ENCODE results near the gene NPR1. TPM values are rescaled to one million over a fixed set of nuclear protein-coding genes. Genes with fewer than 3 reads are reported as not detected.
"Not testable (repeated sequence)": the region's sequence is repeated elsewhere in the genome, so short reads cannot be mapped to it uniquely, and the experiment has no call there.

NPR1 gene
- polyA plus RNA-seq, 1 donor = 4.7 TPM

DNA sequence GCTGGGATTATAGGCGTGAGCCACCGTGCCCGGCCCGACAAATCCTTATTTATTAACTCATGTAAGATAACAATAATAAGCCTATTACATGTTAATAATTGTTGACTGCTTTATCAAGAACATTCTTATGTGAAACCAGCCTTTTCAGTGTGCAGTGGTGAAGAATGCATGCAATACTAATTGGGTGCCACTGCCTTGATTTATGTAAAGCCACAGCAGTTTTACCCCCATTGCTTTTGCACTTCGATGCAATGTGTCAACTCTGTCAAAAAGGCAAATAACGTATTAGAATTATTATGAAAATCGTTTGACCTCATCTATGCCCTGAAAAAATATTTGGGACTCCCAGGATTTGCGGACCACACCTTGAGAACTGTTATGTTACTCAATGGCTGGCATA lies 18.3 kb downstream of the NPR1 start:
- no peaks in the 10 kb centered on the region for H3K36me3 ChIP-seq (ENCODE audit: control insufficient read depth, insufficient read depth, low read length)
- H3K9me3 ChIP-seq (ENCODE audit: control insufficient read depth, low read depth, low read length) = no peaks in the 10 kb centered on the region
- no peak for DNase-seq
- WGBS (ENCODE audit: insufficient coverage, low lambda C conversion rate) = no CpG with 5 or more reads among the region's 8 CpGs
- no peak overlapping the region for H3K4me3 ChIP-seq (ENCODE audit: low read length)
- peaks cover 10% of the 10 kb centered on the region for H3K4me1 ChIP-seq (ENCODE audit: control insufficient read depth, insufficient read depth, low read length)
- H3K27ac ChIP-seq (ENCODE audit: low read length) = no peak overlapping the region
- H3K27me3 ChIP-seq (ENCODE audit: control insufficient read depth, insufficient read depth, low read length) = no peaks in the 10 kb centered on the region

DNA sequence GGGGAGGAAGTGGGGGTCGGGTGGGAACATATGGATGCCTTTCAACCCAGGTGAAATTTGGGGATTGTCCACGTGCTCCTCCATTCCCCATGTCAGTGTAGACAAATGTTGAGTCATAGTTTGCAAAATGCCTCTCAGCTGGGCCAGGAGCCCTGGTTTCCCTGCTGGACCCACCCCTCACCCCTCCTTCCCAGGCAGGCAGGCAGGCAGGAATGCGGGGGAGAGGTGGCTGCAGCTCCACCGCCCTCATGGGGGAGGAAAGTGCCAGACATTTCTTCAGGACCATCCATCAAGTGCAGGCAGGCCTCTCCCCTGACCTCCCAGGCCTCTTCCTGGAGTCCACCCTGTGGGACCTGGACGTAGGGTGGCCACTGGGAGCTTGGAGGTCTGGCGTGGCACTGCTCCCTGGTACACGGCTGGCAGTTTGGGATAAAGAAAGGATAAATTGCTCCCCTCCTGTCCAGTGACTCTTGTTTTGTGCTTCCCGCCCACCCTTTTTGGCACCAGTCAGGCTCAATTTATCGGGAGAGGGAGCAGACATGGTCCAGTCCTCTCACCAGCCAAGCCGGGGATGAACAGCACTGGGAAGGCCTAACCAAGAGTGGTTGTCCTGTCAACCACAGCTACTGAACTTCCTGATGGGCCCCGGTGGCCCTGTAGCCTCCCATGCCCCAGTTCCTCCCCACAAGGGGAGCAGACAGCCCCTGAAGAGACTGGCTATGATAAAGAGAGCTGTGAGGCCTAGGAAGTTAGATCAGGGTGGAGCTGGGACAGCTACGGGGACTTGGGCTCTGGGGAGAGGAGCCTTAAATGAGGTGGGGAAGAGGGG lies 18.9 kb downstream of the NPR1 start:
- H3K27me3 ChIP-seq (ENCODE audit: control insufficient read depth, insufficient read depth, low read length) = no peaks in the 10 kb centered on the region
- peak overlapping the region; percentile 48 for H3K27ac ChIP-seq (ENCODE audit: low read length)
- DNase-seq = peak in 1 of 2 donors; percentile 17
- H3K4me1 ChIP-seq (ENCODE audit: control insufficient read depth, insufficient read depth, low read length) = peaks cover 10% of the 10 kb centered on the region
- no peaks in the 10 kb centered on the region for H3K36me3 ChIP-seq (ENCODE audit: control insufficient read depth, insufficient read depth, low read length)
- H3K4me3 ChIP-seq (ENCODE audit: low read length) = no peak overlapping the region
- WGBS (ENCODE audit: insufficient coverage, low lambda C conversion rate) = no CpG with 5 or more reads among the region's 12 CpGs
- H3K9me3 ChIP-seq (ENCODE audit: control insufficient read depth, low read depth, low read length) = no peaks in the 10 kb centered on the region

DNA sequence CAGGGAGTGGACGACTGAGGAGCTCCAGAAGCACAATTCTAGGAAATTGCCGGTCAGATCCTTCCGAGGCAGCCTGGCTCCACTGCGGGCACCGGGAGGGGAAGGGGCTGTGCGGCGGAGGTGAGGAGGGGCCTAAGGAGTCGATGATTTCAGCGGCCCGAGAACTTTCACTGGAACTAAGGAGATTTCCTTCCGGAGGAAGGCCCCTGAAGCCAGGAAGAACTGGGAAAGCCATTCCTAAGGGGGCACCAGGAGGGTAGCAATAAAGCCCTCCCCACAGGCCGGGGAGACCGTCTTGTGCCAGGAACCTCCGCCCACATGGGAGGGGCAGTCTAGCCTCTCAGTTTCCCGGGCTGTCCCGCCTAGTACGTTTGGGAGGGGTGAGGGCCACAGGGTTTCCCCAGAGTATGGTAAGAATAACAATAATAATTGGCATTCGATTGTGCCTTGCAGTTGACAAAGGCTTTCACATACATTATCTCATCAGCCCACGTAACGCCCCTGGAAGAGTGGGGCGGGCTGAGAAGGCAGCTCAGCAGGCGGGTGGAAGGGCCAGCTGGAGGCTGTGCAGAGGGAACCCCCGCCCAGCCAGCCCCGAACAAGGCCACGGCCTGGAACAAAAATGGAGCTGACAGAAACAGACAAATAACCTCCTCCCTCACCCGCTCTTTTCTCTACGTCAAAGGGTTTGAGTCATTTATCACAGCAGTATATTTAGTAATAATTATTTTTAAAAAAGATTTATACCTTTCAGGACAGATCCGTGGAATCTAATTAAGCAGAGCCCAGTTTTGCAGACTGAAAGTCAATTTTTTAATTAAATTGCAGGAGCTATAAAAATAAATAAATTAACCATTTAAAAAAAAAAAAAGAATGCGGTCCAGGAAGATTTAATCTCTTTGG lies 19.8 kb downstream of the NPR1 start:
- DNase-seq = peak; percentile 20 to 39
- H3K4me3 ChIP-seq (ENCODE audit: low read length) = peak overlapping the region; percentile 8
- H3K27ac ChIP-seq (ENCODE audit: low read length) = peak overlapping the region; percentile 48

DNA sequence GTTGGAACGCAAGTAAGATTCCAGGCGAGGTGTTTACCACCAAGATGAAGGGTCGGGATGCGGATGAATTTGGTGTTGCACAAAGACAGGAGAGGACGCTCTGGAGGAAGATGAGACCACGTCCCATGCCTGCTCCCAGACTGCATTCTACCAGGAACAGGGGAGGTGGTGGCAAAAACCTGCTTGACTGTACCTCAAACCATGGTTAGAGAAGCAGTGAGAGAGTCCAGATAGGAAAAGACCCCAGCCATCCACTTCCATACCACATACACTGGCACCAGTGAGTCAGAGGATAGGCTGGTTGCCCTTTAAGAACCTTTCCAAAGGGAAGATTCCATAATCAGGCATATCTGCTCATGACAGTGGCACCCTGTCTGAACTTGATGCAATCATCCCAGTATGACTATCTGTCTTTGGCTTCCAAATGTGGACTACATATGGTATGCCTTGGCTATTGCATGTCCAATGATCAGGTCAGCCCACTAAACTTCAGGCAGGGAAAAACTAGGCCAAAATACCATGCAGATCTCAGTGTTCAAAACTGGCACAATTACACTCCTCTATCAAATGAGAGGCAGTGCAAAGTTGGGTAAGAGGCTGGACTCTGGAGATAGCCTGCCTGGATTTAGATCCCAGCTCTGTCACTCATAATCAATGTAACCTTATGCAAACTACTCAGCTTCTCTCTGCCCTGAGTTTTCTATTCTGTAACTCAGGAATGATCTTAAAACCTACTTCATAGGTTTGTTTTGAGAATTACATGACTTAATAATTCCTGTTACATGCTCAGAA lies 20.6 kb downstream of the NPR1 start:
- no CpG with 5 or more reads among the region's 6 CpGs for WGBS (ENCODE audit: insufficient coverage, low lambda C conversion rate)
- Histone ChIP-seq H3K4me1 (ENCODE audit: control insufficient read depth, insufficient read depth, low read length) (peaks cover 10% of the 10 kb centered on the region), H3K4me3 (ENCODE audit: low read length) (no peak overlapping the region), H3K27ac (ENCODE audit: low read length) (no peak overlapping the region), H3K36me3 (ENCODE audit: control insufficient read depth, insufficient read depth, low read length) (no peaks in the 10 kb centered on the region), H3K9me3 (ENCODE audit: control insufficient read depth, low read depth, low read length) (no peaks in the 10 kb centered on the region), H3K27me3 (ENCODE audit: control insufficient read depth, insufficient read depth, low read length) (no peaks in the 10 kb centered on the region)
- DNase-seq = no peak

More for the DNA sequence above, 19.8 kb downstream of the NPR1 start:
- no peaks in the 10 kb centered on the region for H3K36me3 ChIP-seq (ENCODE audit: control insufficient read depth, insufficient read depth, low read length)
- H3K9me3 ChIP-seq (ENCODE audit: control insufficient read depth, low read depth, low read length) = no peaks in the 10 kb centered on the region
- H3K4me1 ChIP-seq (ENCODE audit: control insufficient read depth, insufficient read depth, low read length) = peaks cover 10% of the 10 kb centered on the region
- H3K27me3 ChIP-seq (ENCODE audit: control insufficient read depth, insufficient read depth, low read length) = no peaks in the 10 kb centered on the region
- 83% methylated on average over 2 of the region's 29 CpGs for WGBS (ENCODE audit: insufficient coverage, low lambda C conversion rate)

DNA sequence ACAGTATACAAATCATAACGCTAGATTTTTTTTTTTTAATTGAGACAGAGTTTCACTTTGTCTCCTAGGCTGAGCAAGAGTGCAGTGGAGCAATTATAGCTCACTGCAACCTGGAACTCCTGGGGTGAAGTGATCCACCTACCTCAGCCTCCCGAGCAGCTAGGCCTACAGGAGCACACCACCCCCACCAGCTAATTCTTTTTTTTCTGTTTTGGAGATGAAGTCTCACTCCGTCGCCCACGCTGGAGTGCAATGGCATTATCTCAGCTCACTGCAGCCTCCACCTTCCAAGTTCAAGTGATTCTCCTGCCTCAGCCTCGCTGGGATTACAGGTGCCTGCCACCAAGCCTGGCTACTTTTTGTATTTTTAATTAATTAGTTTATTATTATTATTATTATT lies 21.3 kb downstream of the NPR1 start:
- H3K36me3 ChIP-seq (ENCODE audit: control insufficient read depth, insufficient read depth, low read length) = no peaks in the 10 kb centered on the region
- no peak overlapping the region for H3K4me3 ChIP-seq (ENCODE audit: low read length)
- peaks cover 10% of the 10 kb centered on the region for H3K4me1 ChIP-seq (ENCODE audit: control insufficient read depth, insufficient read depth, low read length)
- no peak for DNase-seq
- H3K27ac ChIP-seq (ENCODE audit: low read length) = no peak overlapping the region
- H3K9me3 ChIP-seq (ENCODE audit: control insufficient read depth, low read depth, low read length) = no peaks in the 10 kb centered on the region
- no peaks in the 10 kb centered on the region for H3K27me3 ChIP-seq (ENCODE audit: control insufficient read depth, insufficient read depth, low read length)
- no CpG with 5 or more reads among the region's 6 CpGs for WGBS (ENCODE audit: insufficient coverage, low lambda C conversion rate)

DNA sequence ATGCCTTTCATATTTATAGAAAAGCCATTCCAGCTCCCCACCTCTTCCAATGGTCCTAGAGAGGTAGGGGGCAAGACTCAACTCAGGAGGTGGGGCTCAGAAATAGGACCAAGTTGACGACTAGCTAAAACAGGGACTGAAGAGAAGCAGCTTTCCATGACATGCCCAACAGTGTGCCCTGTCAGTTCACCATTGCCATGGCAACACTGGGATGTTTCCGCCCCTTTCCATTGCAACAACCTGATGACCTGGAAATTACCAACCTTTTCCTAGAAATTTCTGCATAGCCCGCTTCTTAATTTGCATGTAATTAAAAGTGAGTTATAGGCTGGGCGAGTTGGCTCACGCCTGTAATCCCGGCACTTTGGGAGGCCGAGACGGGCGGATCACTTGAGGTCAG lies 27.0 kb downstream of the NPR1 start:
- no CpG with 5 or more reads among the region's 9 CpGs for WGBS (ENCODE audit: insufficient coverage, low lambda C conversion rate)
- DNase-seq = no peak
- Histone ChIP-seq H3K9me3 (ENCODE audit: control insufficient read depth, low read depth, low read length) (no peaks in the 10 kb centered on the region), H3K36me3 (ENCODE audit: control insufficient read depth, insufficient read depth, low read length) (no peaks in the 10 kb centered on the region), H3K4me1 (ENCODE audit: control insufficient read depth, insufficient read depth, low read length) (no peaks in the 10 kb centered on the region), H3K27ac (ENCODE audit: low read length) (no peak overlapping the region), H3K27me3 (ENCODE audit: control insufficient read depth, insufficient read depth, low read length) (no peaks in the 10 kb centered on the region), H3K4me3 (ENCODE audit: low read length) (no peak overlapping the region)

DNA sequence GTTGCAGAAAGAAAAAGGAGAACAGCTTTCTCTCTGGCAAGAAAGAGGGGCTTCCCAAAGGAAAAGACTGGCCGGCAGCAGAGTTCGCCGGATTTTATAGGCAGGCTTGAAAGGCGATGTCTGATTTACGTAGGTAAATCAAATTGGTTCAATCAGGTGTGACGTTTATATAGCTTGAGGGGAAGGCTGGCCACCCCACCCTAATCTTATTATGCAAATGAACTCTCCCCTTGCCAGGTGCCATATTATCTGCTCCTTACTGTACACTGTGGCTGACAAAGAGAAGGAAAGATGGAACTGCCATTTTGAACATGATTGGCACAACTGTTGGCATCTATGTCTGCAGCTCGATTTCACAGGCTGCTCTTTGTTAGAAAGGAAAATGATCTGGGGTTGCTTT lies 32.5 kb downstream of the NPR1 start:
- Histone ChIP-seq H3K36me3 (ENCODE audit: control insufficient read depth, insufficient read depth, low read length) (no peaks in the 10 kb centered on the region), H3K9me3 (ENCODE audit: control insufficient read depth, low read depth, low read length) (no peaks in the 10 kb centered on the region), H3K4me3 (ENCODE audit: low read length) (no peak overlapping the region), H3K27ac (ENCODE audit: low read length) (no peak overlapping the region), H3K27me3 (ENCODE audit: control insufficient read depth, insufficient read depth, low read length) (no peaks in the 10 kb centered on the region), H3K4me1 (ENCODE audit: control insufficient read depth, insufficient read depth, low read length) (no peaks in the 10 kb centered on the region)
- WGBS (ENCODE audit: insufficient coverage, low lambda C conversion rate) = no CpG with 5 or more reads among the region's 7 CpGs
- DNase-seq = no peak

DNA sequence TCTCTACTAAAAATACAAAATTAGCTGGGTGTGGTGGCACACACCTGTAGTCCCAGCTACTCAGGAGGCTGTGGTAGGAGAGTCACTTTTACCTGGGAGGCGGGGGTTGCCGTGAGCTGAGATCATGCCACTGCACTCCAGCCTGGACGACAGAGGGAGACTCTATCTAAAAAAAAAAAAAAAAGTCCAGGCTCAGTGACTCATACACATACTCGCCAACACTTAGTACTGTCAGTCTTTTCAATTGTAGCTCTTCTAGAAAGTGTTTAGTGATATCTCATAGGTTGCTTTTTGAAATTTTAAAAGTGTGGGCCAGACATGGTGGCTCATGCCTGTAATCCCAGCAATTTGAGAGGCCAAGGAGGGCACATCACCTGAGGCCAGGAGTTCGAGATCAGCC lies 37.7 kb downstream of the NPR1 start:
- not testable (repeated sequence) for H3K4me1 ChIP-seq (ENCODE audit: control insufficient read depth, insufficient read depth, low read length); DNase-seq; H3K27me3 ChIP-seq (ENCODE audit: control insufficient read depth, insufficient read depth, low read length); H3K27ac ChIP-seq (ENCODE audit: low read length); H3K36me3 ChIP-seq (ENCODE audit: control insufficient read depth, insufficient read depth, low read length); H3K9me3 ChIP-seq (ENCODE audit: control insufficient read depth, low read depth, low read length); H3K4me3 ChIP-seq (ENCODE audit: low read length)
- no CpG with 5 or more reads among the region's 5 CpGs for WGBS (ENCODE audit: insufficient coverage, low lambda C conversion rate)

DNA sequence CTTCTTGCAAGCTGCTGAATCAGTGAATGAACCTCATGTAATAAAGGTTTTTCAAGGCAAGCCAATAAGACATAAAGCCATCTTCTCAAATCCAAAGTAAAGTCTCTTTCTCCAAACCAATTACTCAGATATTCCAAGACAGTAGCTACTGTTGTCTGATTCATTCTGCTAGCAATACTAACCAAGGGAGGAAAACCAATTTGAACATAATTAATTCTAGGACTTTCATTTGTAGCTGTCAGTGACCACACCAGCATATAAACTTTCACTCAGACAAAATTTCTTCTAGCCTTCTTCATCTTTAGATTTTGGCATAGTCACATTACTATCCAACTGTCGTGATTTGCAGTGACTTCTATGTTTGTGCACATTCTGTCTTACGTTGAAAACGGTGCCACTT lies 38.8 kb downstream of the NPR1 start:
- no peaks in the 10 kb centered on the region for H3K36me3 ChIP-seq (ENCODE audit: control insufficient read depth, insufficient read depth, low read length)
- H3K27ac ChIP-seq (ENCODE audit: low read length) = no peak overlapping the region
- no peak for DNase-seq
- H3K4me3 ChIP-seq (ENCODE audit: low read length) = no peak overlapping the region
- H3K27me3 ChIP-seq (ENCODE audit: control insufficient read depth, insufficient read depth, low read length) = no peaks in the 10 kb centered on the region
- WGBS (ENCODE audit: insufficient coverage, low lambda C conversion rate) = 100% methylated on average over 1 of the region's 3 CpGs
- H3K9me3 ChIP-seq (ENCODE audit: control insufficient read depth, low read depth, low read length) = no peaks in the 10 kb centered on the region
- no peaks in the 10 kb centered on the region for H3K4me1 ChIP-seq (ENCODE audit: control insufficient read depth, insufficient read depth, low read length)

DNA sequence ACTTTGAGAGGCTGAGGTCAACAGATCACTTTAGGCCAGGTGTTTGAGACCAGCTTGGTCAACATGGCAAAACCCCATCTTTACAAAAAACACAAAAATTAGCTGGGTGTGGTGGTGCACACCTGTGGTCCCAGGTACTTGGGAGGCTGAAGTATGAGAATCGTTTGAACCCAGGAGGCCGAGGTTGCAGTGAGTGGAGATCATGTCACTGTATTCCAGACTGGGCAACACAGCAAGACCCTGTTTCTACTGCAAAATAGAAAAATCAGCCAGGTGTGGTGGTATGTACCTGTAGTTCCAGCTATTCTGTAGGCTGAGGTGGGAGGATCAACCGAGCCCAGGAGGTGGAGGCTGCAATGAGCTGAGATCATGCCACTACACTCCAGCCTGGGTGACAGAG lies 45.2 kb downstream of the NPR1 start:
- H3K9me3 ChIP-seq (ENCODE audit: control insufficient read depth, low read depth, low read length) = peaks cover 3% of the 10 kb centered on the region
- DNase-seq = no peak
- 100% methylated on average over 1 of the region's 3 CpGs for WGBS (ENCODE audit: insufficient coverage, low lambda C conversion rate)
- H3K4me1 ChIP-seq (ENCODE audit: control insufficient read depth, insufficient read depth, low read length) = no peaks in the 10 kb centered on the region
- H3K27me3 ChIP-seq (ENCODE audit: control insufficient read depth, insufficient read depth, low read length) = no peaks in the 10 kb centered on the region
- no peak overlapping the region for H3K27ac ChIP-seq (ENCODE audit: low read length)
- no peaks in the 10 kb centered on the region for H3K36me3 ChIP-seq (ENCODE audit: control insufficient read depth, insufficient read depth, low read length)
- H3K4me3 ChIP-seq (ENCODE audit: low read length) = no peak overlapping the region

Data from large intestine (tissue), 3 donors.